Left renal pelvis (tissue), 4 donors: ENCODE results near the gene CCL7. TPM values are rescaled to one million over a fixed set of nuclear protein-coding genes. Genes with fewer than 3 reads are reported as not detected.
"Not testable (repeated sequence)": the region's sequence is repeated elsewhere in the genome, so short reads cannot be mapped to it uniquely, and the experiment has no call there.

Source experiments
- DNase-seq, 4 donors: peaks; one replicate each; pipeline ENCODE4 v3.0.0-alpha.2; 2013; ENCODE audit warnings: low read depth in 4 of 4, low spot score in 3 of 4
- polyA plus RNA-seq, 4 donors: library from polyadenylated mRNA; unstranded; fragments of 120-200 nt; gene quantifications; one replicate each; pipeline ENCODE4 v1.2.1, GENCODE V29; 2013; ENCODE audit not compliant: insufficient read length in 4 of 4

CCL7 gene
- not detected for polyA plus RNA-seq

DNA sequence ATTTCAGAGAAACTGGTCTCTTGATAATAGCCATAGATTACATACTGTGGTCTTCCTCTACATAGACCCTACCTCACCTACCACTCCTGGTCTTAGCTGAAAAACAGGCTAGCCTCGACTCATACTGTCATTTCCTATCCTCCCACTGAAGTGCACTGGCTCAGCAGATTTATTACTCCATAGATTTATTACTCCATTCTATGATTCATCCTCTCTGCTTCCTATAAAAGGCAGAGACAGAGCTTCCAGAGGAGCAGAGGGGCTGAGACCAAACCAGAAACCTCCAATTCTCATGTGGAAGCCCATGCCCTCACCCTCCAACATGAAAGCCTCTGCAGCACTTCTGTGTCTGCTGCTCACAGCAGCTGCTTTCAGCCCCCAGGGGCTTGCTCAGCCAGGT, at the start of gene CCL7:
CCL7 (plus strand) TSS at position 253 of the 400 bp plus-strand sequence; CDS start at position 323, 70 bp downstream.
- no peak for DNase-seq

GRCh38 chr17:34220752-34221395, 49.1 kb upstream of the CCL7 start:
- no peak for DNase-seq

- no peak for DNase-seq
Measured at GRCh38 chr17:34221411-34221810, 48.6 kb upstream of the CCL7 start.

DNA sequence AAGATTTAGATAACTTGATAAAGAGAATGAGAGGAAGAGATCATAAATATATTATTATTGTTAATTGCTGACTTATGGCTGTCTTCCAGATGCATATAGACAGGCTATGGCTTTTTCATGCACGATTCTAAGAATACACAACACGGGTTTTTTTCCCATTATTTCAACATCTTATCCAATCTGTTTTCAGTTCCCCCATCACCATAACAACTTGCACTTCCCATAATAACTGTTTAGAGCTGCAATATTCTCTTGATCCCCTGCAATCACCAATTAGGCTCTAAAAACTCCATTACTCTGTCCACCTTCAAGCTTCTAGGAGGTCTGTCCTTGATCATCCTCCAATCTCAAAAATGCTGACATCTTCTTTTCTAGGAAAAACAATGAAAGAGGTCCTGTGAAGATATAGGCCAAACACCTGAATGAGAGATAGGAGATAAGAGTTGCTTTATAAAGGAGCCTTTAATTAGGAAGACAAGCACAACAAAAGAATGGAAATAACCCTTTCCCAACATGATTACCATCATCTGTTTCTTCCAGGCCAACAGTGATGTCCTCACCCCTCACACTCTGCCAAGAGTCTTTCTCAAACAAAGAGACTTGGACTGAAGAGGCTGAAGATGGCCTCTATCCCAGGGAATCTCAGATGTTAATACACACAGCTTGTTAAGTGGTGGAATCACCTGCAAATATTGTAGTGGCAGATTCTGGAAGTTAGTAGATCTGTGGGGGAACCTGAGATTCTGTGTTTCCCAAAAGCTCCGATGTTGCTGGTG, 47.1 kb upstream of the CCL7 start:
- DNase-seq, result no peak

- no peak for DNase-seq
Measured at GRCh38 chr17:34225046-34225445, 45.0 kb upstream of the CCL7 start.

GRCh38 chr17:34226011-34226743, 43.8 kb upstream of the CCL7 start:
- DNase-seq, result no peak

- DNase-seq, result no peak
Measured at GRCh38 chr17:34226744-34227034, 43.3 kb upstream of the CCL7 start.

- DNase-seq, result not testable (repeated sequence)
Measured at GRCh38 chr17:34227293-34227692, 42.7 kb upstream of the CCL7 start.

DNA sequence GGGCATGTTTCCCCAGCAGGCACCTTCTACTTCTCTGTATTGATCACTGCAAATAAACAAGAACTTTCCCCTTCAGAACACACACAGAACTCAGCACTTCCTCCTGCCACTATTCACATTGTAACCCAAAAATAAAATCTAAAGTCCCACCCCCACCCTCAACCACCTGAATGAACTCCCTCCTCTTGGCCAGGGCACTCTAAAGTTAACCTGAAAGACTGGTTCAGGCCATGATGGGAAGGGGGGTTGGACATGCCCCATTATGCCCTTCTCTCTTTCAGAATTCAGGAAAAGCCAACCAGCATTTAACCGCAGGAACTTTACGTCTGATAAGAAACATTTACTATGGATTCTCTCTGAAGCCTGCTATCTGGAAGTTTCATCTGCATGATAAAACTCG, 42.3 kb upstream of the CCL7 start:
- no peak for DNase-seq

DNA sequence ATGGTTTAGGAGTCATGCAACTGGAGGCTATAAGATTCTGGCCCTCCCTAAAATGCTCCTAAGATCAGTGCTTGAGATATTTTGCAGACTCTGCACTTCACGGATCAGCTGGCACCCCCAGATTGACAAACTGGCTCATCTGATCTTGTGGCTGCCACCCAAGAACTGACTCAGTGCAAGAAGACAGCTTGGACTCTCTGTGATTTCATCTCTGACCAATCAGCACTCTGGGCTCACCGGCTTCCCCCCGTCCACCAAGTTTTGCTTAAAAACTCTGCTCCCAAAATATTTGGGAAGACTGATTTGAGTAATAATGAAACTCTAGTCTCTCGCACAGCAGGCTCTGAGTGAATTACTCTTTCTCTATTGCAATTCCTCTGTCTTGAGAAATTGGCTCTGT, 41.2 kb upstream of the CCL7 start:
- no peak for DNase-seq

GRCh38 chr17:34230342-34230741, 39.7 kb upstream of the CCL7 start:
- DNase-seq, result no peak

GRCh38 chr17:34234616-34235015, 35.4 kb upstream of the CCL7 start:
- DNase-seq, result no peak

GRCh38 chr17:34235389-34236028, 34.5 kb upstream of the CCL7 start:
- DNase-seq, result peak in 1 of 4 donors; percentile 19

DNA sequence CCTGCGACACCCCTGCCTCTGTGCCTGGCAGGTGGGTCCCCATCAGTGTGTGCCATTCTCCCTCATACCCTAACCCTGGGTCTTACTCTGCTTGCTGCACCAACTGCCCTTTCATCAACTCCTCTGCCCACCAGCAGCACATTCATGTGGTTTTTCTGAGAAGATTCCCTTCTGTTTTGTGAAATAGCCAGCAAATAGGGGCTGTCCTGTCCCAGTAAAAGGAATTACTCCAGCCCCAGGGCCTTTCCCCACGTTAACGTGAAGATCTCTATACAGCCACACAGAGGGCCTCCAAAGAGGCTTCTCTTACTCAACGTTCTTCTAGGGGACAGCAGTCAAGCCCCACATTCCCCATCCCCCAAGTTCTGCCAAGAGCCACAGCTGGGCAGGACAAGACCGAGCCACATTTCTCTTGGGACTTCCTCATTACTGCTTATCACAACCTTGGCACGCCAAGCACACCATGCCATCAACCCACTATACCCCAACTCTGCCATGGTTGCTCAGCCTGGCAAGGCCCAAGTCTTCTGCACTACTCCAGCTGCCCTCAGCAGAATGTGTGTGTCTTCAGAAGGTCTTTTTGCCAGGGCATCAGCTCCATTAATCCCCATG, 33.6 kb upstream of the CCL7 start:
- DNase-seq, result no peak

- DNase-seq, result no peak
Measured at GRCh38 chr17:34237458-34237857, 32.6 kb upstream of the CCL7 start.

DNA sequence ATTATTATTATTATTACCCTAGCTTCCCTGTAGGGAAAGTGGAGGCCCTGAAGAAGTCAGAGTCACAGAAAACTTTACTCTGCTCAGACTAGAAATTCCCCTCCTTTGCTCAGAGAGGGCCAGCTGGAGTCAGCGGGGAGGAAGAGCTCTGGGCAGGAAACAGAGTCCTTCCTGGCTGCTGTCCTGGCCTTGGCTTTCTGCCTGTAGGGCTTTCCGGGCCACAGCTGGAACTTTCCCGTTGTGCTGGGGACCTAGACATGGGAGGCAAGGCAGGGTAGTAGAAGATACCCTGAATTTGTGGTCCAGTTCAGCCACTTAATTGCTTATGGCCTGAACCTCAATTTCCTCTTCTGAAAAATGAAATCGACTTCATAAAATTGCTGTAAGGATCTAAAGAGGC, 29.0 kb upstream of the CCL7 start:
- no peak for DNase-seq

GRCh38 chr17:34242587-34243363, 27.2 kb upstream of the CCL7 start:
- no peak for DNase-seq

DNA sequence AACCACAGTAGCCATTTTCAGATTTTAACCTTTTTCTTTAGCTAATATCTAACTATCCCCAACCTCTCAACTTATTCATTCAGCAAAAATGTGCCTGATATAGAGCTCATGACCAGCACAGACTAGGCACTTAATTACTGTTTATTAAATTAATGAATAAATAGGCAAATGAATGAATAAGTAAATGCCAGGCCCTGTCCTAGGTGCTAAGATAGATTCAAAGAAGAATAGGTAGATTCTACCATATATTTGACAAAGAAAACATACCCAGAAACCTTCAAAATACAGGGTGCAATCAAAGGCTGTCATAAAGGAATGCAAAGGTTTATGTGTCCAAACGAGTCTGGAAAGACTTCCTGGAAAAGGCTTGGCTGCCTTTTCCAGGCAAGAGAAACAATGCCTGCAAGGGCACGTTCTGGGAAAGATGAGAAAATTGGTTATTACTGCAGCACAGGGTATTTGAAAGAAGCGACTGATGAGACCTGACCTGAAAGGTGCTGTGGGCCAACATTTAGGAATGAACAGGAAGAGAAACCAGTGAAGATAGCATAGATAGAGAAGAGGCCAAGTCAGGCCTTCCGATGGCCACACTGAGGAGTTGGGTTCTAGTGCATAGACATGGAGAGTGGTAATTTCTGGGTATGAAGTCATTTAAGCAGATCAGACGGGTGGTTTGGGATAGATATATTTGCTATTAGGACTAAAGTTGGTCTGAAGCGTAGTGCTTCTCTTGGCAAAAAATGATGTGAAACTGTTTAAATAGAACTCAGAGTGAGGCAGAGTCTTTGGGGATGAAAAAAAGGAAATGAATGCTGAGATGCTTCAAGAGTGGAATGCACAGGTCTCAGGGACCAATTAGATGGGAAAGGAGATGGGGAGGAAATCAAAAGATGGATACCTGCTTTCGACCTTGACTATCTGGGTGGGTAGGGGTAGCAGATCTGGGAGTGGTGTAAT, 26.4 kb upstream of the CCL7 start:
- no peak for DNase-seq

DNA sequence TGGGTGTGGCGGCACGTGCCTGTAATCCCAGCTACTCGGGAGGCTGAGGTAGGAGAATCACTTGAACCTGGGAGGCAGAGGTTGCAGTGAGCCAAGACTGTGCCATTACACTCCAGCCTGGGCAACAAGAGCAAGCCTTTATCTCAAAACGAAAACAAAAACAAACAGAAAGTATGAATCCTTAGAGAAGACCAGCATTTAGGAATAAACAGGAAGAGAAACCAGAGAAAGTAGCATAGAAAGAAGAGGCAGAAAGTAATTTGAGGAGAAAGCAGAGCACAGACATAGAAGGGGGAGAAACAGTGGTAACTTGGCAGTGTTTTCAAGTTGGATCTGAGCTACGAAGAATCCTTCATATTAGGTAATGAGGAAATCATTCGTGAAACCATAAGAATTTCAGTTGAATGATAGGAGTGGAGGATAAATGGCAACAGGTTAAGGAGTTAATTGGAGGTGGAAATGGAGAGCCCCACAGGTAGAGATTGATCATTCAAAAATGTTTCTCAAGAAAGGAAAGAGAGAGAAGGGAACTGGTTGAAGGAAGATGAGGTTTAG, 24.6 kb upstream of the CCL7 start:
- no peak for DNase-seq
